Pancreas (tissue), 10 donors: ENCODE measurements around the gene TRAPPC5. TPM values are rescaled to one million over a fixed set of nuclear protein-coding genes. Genes with fewer than 3 reads are reported as not detected.

Source experiments
- ATAC-seq, 4 donors: fragments of 200-7000 bp; cut with Tn5 transposase; one replicate each; pipeline versions ENCODE4 v1.8.0 to v1.9.1; 2020; ENCODE audit warnings: mild to moderate bottlenecking in 4 of 4, moderate library complexity in 4 of 4
- DNase-seq, 6 donors: peaks; one replicate each; pipeline ENCODE4 v3.0.0-alpha.2; 2020
- FAIRE-seq: peaks from 2 replicates; lab custom pipeline; 2012; peaks lifted over from hg19 to GRCh38; lab: Jason Lieb, UNC
- H3K27ac ChIP-seq, 4 donors: fragments of 200-600 bp; sonication (generic); 1 replicate in 3 of 4; 2 replicates in 1 of 4; pipeline versions ENCODE4 v1.5.0 to v1.8.0; 2020
- H3K27me3 ChIP-seq, 4 donors: fragments of 200-600 bp; one replicate each; pipeline ENCODE4 v1.8.0; 2021
- H3K36me3 ChIP-seq, 3 donors: fragments of 200-600 bp; sonication (generic) in 1 of 3; one replicate each; pipeline versions ENCODE4 v1.5.0 to v1.8.0; 2020 to 2021
- H3K4me1 ChIP-seq, 3 donors: fragments of 200-600 bp; one replicate each; pipeline ENCODE4 v1.8.0; 2021
- H3K4me3 ChIP-seq, 4 donors: fragments of 200-600 bp; sonication (generic) in 2 of 4; one replicate each; pipeline versions ENCODE4 v1.5.0 to v1.8.0; 2020 to 2021
- H3K9me3 ChIP-seq, 4 donors: fragments of 200-600 bp; one replicate each; pipeline ENCODE4 v1.8.0; 2021
- CTCF ChIP-seq, 4 donors: fragments of 200-600 bp; sonication (generic) in 3 of 4; IDR thresholded peaks; one replicate each; pipeline versions ENCODE4 v1.5.0 to v1.8.0; 2021; ENCODE audit warnings: antibody characterized with exemption in 4 of 4
- WGBS, 2 donors: extraction: QIAGEN DNeasy Blood & Tissue Kit; methylation state at CpG; one replicate each; pipeline ENCODE4 v1.1.7; 2013; 5-methylcytosine and 5-hydroxymethylcytosine counted together
- intact Hi-C, 3 donors: fragments of 100-400 bp; cut with DNase I; formaldehyde crosslinking; loops; one replicate each; pipeline versions ENCODE4 v1.11.1 to v1.14.2; 2022
- polyA plus RNA-seq, 2 donors: library from polyadenylated mRNA; stranded (reverse); fragments of 200-250 nt; gene quantifications; one replicate each; pipeline ENCODE4 v1.2.3, GENCODE V29; 2013
- total RNA-seq, 6 donors: library from RNA; stranded (reverse); fragmentation: NEBNext Ultra II Directional in 4 of 6; extraction: Animal tissue kit (Norgen Biotek cat#: 25700) in 4 of 6; gene quantifications; one replicate each; pipeline versions ENCODE4 v1.2.1 to v1.2.4, GENCODE V29; 2021 to 2023
- donor health status: healthy with polysubstance abuse.
- donor health status: DM: no; HTN: no; CAD: no; lungs with moderate emphysema.
- donor health status: DM: no; HTN: no; CAD: no.
- donor health status: control.
- donor health status: control.
- donor health status: Bipolar disorder and iron deficiency.
- donor health status: DM: yes; HTN: yes; CAD: no.
- donor health status: DM: no; HTN: no; CAD: no.
- donor health status: DM: no; HTN: no; CAD: no.
- donor health status: DM: yes; HTN: yes; CAD: no.

Gene TRAPPC5
- total and polyA plus RNA-seq, 8 donors, result 26.7 to 89.9 (median 43.9) TPM

- ATAC-seq (no peak), FAIRE-seq (no peak), DNase-seq (no peak)
- no peaks in the 10 kb centered on the region for H3K27me3 ChIP-seq
- intact Hi-C loops, result no loop called here
- WGBS, 2 donors, result 61 to 72% methylated on average over 14 of the region's 14 CpGs
- no peak for TF ChIP-seq CTCF (IDR thresholded peaks at IDR 0.05)
- H3K9me3 ChIP-seq, result no peaks in the 10 kb centered on the region
- H3K27ac ChIP-seq, result peak overlapping the region in 1 of 4 donors; percentile 39
- no peaks in the 10 kb centered on the region for H3K4me1 ChIP-seq
- no peak overlapping the region for H3K4me3 ChIP-seq
- H3K36me3 ChIP-seq, result no peaks in the 10 kb centered on the region
These were observed 25.7 kb downstream of the TRAPPC5 start for GRCh38 chr19:7706188-7706954.

GRCh38 chr19:7706955-7707456 is 26.4 kb downstream of the TRAPPC5 start:
- Histone ChIP-seq H3K27me3 (no peaks in the 10 kb centered on the region), H3K36me3 (no peaks in the 10 kb centered on the region), H3K9me3 (no peaks in the 10 kb centered on the region), H3K4me1 (no peaks in the 10 kb centered on the region), H3K4me3 (no peak overlapping the region), H3K27ac (no peak overlapping the region)
- FAIRE-seq (no peak), ATAC-seq (peak in 1 of 4 donors; percentile 13), DNase-seq (no peak)
- intact Hi-C loops, result no loop called here
- no peak for TF ChIP-seq CTCF (IDR thresholded peaks at IDR 0.05)
- WGBS, 2 donors, result 65 to 69% methylated on average over 8 of the region's 8 CpGs

- TF ChIP-seq CTCF (IDR thresholded peaks at IDR 0.05), result no peak
- ATAC-seq (no peak), FAIRE-seq (no peak), DNase-seq (no peak)
- no peaks in the 10 kb centered on the region for H3K27me3 ChIP-seq
- WGBS, 2 donors, result 50 to 64% methylated on average over 10 of the region's 10 CpGs
- H3K36me3 ChIP-seq, result no peaks in the 10 kb centered on the region
- H3K4me1 ChIP-seq, result no peaks in the 10 kb centered on the region
- no peak overlapping the region for H3K4me3 ChIP-seq
- H3K27ac ChIP-seq, result no peak overlapping the region
- intact Hi-C loops, result no loop called here
- no peaks in the 10 kb centered on the region for H3K9me3 ChIP-seq
These were observed 29.4 kb downstream of the TRAPPC5 start for GRCh38 chr19:7709932-7710460.

- no peak for FAIRE-seq
- DNase-seq, result no peak
- no peak for TF ChIP-seq CTCF (IDR thresholded peaks at IDR 0.05)
- intact Hi-C loops, result no loop called here
- H3K4me1 ChIP-seq, result no peaks in the 10 kb centered on the region
- H3K9me3 ChIP-seq, result no peaks in the 10 kb centered on the region
- whole genome bisulfite sequencing, 2 donors, result 69 to 83% methylated on average over 5 of the region's 5 CpGs
- no peaks in the 10 kb centered on the region for H3K27me3 ChIP-seq
- no peak overlapping the region for H3K27ac ChIP-seq
- H3K36me3 ChIP-seq, result no peaks in the 10 kb centered on the region
- H3K4me3 ChIP-seq, result no peak overlapping the region
- no peak for ATAC-seq
These were observed 30.0 kb downstream of the TRAPPC5 start for GRCh38 chr19:7710616-7711015.

GRCh38 chr19:7715671-7716070 is 35.0 kb downstream of the TRAPPC5 start:
- no peaks in the 10 kb centered on the region for H3K27me3 ChIP-seq
- no peak for TF ChIP-seq CTCF (IDR thresholded peaks at IDR 0.05)
- no peaks in the 10 kb centered on the region for H3K36me3 ChIP-seq
- intact Hi-C loops, result no loop called here
- H3K4me1 ChIP-seq, result no peaks in the 10 kb centered on the region
- 69 to 88% methylated on average over 1 of the region's 1 CpG for WGBS, 2 donors
- no peak overlapping the region for H3K4me3 ChIP-seq
- ATAC-seq, result no peak
- no peak for DNase-seq
- no peak overlapping the region for H3K27ac ChIP-seq
- FAIRE-seq, result no peak
- no peaks in the 10 kb centered on the region for H3K9me3 ChIP-seq
